ENCODE data around the gene HES6. TPM values are rescaled to one million over a fixed set of nuclear protein-coding genes. Genes with fewer than 3 reads are reported as not detected.
A peak's percentile ranks its signal among the peaks of the same experiment; 100 is the strongest.

HES6 gene
- total and polyA plus RNA-seq, 2 experiments from 2014 or later, result 8.8 to 11.2 TPM

DNA sequence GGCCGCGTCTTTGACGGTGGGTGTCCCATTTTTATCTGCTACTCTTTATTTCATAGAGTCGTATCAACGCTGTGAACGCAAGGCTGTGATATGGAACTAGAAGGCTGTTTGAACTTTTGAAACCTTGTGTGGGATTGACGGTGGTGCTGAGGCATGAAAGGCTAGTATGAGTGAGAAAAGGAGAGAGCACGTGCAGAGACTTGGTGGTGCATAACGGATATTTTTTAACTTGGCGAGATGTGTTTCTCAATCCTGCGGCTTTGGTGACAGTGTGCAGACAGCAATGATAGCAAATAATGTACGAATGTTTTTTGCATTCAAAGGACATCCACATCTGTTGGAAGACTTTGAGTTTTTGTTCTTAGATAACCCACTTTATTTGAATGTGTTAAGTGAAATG lies 6.2 kb downstream of the HES6 start:
- Histone ChIP-seq H3K36me3 (no peaks in the 10 kb centered on the region), H3K9me3 (ENCODE audit: low read depth) (no peaks in the 10 kb centered on the region), H3K4me3 (no peak overlapping the region), H3K27ac (no peak overlapping the region), H3K27me3 (peaks cover 51% of the 10 kb centered on the region), H3K4me1 (ENCODE audit: low read depth) (peaks cover 10% of the 10 kb centered on the region)
- TF ChIP-seq, protein P1, sequence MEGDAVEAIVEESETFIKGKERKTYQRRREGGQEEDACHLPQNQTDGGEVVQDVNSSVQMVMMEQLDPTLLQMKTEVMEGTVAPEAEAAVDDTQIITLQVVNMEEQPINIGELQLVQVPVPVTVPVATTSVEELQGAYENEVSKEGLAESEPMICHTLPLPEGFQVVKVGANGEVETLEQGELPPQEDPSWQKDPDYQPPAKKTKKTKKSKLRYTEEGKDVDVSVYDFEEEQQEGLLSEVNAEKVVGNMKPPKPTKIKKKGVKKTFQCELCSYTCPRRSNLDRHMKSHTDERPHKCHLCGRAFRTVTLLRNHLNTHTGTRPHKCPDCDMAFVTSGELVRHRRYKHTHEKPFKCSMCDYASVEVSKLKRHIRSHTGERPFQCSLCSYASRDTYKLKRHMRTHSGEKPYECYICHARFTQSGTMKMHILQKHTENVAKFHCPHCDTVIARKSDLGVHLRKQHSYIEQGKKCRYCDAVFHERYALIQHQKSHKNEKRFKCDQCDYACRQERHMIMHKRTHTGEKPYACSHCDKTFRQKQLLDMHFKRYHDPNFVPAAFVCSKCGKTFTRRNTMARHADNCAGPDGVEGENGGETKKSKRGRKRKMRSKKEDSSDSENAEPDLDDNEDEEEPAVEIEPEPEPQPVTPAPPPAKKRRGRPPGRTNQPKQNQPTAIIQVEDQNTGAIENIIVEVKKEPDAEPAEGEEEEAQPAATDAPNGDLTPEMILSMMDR (IDR thresholded peaks at IDR 0.05; ENCODE audit: low read depth, low read length), result no peak
- DNase-seq (ENCODE audit: low read depth in 1 of 2, low spot score in 1 of 2), result no peak

DNA sequence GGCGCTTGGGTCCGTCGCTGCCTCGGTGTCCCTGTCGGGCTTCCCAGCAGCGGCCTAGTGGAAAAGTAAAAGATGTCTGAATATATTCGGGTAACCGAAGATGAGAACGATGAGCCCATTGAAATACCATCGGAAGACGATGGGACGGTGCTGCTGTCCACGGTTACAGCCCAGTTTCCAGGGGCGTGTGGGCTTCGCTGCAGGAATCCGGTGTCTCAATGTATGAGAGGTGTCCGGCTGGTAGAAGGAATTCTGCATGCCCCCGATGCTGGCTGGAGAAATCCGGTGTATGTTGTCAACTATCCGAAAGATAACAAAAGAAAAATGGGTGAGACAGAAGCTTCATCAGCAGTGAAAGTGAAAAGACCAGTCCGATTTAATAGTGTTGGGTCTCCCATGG lies 8.0 kb downstream of the HES6 start:
- no peaks in the 10 kb centered on the region for H3K36me3 ChIP-seq
- no peak overlapping the region for H3K27ac ChIP-seq
- DNase-seq (ENCODE audit: low read depth in 1 of 2, low spot score in 1 of 2), result no peak
- TF ChIP-seq, protein P1 (IDR thresholded peaks at IDR 0.05; ENCODE audit: low read depth, low read length), result no peak
- peak overlapping the region; percentile 41 for H3K4me3 ChIP-seq
- H3K4me1 ChIP-seq (ENCODE audit: low read depth), result peaks cover 11% of the 10 kb centered on the region
- H3K27me3 ChIP-seq, result peaks cover 33% of the 10 kb centered on the region
- H3K9me3 ChIP-seq (ENCODE audit: low read depth), result no peaks in the 10 kb centered on the region

DNA sequence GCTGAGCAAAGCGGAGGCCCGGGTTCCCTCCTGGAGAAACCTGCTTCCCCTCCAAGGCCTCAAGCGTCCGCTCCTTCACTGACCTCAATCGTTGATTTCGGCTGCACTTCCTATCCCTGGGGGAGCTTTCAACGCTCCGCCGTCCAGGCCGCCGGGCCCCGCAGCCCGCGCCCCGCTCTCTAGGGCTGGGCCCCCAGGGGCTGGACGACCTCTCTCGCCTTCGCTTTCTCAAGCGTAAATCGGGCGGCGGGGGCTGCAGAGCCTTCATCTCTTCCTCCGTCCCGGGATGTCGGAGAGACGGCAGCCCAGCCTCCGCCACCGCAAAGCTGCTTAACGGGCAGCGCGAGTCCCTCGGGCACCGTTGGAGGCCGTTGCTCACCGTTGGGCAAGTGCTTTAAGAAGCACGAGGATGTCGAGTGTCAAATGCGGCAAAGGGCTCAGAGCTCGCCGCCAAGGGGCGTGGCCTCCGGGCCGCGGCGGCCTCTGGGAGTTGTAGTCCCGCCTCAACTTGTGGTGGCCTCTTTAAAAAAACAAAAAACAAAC lies 8.5 kb downstream of the HES6 start:
- peak; percentile 72 to 81 for DNase-seq (ENCODE audit: low read depth in 1 of 2, low spot score in 1 of 2)
- H3K36me3 ChIP-seq, result no peaks in the 10 kb centered on the region
- no peaks in the 10 kb centered on the region for H3K9me3 ChIP-seq (ENCODE audit: low read depth)
- H3K4me3 ChIP-seq, result peak overlapping the region; percentile 41
- H3K4me1 ChIP-seq (ENCODE audit: low read depth), result peaks cover 11% of the 10 kb centered on the region
- H3K27me3 ChIP-seq, result peaks cover 28% of the 10 kb centered on the region
- TF ChIP-seq, protein P1 (IDR thresholded peaks at IDR 0.05; ENCODE audit: low read depth, low read length), result no peak
- no peak overlapping the region for H3K27ac ChIP-seq

- DNase-seq (ENCODE audit: low read depth in 1 of 2, low spot score in 1 of 2), result no peak
- Histone ChIP-seq H3K27me3 (peaks cover 21% of the 10 kb centered on the region), H3K9me3 (ENCODE audit: low read depth) (no peaks in the 10 kb centered on the region), H3K4me1 (ENCODE audit: low read depth) (peaks cover 11% of the 10 kb centered on the region), H3K36me3 (no peaks in the 10 kb centered on the region), H3K27ac (no peak overlapping the region), H3K4me3 (no peak overlapping the region)
- TF ChIP-seq, protein P1 (IDR thresholded peaks at IDR 0.05; ENCODE audit: low read depth, low read length), result no peak
These were observed 9.1 kb downstream of the HES6 start for GRCh38 chr2:238230699-238231098.

DNA sequence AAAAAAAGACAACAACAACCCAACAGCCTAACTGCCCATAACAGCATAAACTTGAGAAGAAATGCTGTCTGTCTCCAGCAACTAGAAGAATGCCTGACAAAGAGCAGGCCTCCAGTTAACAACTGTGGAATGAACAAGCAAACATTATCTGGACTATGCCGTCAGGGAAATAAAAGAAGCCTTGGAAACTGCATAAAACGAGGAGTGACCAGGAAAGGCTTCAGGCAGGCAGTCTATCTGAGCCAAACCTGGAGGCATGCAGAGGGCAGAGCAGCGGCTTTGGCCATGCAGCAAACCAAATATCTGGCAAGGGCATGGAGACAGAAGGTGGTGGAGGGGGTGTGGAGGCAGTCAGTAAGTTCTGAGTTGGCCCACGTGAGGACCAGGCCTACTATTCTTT lies 11.1 kb downstream of the HES6 start:
- TF ChIP-seq, protein P1 (IDR thresholded peaks at IDR 0.05; ENCODE audit: low read depth, low read length), result no peak
- Histone ChIP-seq H3K27ac (peak overlapping the region; percentile 44), H3K27me3 (peaks cover 14% of the 10 kb centered on the region), H3K4me1 (ENCODE audit: low read depth) (peaks cover 11% of the 10 kb centered on the region), H3K4me3 (no peak overlapping the region), H3K9me3 (ENCODE audit: low read depth) (no peaks in the 10 kb centered on the region), H3K36me3 (no peaks in the 10 kb centered on the region)
- DNase-seq (ENCODE audit: low read depth in 1 of 2, low spot score in 1 of 2), result peak; percentile 38 to 68

Measured in cardiac muscle cell (in vitro differentiated cells and primary cell).